A673 (cell line): Measurements from ENCODE around the gene C20orf202.
"Not testable (repeated sequence)": the region's sequence is repeated elsewhere in the genome, so short reads cannot be mapped to it uniquely, and the experiment has no call there.

ENCODE experiments used
- EZH2 ChIP-seq: fragments of 200-600 bp; sonication (generic); IDR thresholded peaks from 2 replicates; pipeline ENCODE4 v1.6.1; 2017; ENCODE audit warnings: borderline replicate concordance, low read depth, mild to moderate bottlenecking, mixed read lengths, antibody characterized with exemption, low read length; ENCODE audit not compliant: poor library complexity, severe bottlenecking
- TF ChIP-seq, protein P1 (sequence below): fragments of 300-800, 200-600 bp; sonication (generic); conservative IDR thresholded peaks from 2 replicates; pipeline ENCODE4 v1.5.1; 2017; ENCODE audit warnings: low read depth, mild to moderate bottlenecking, antibody characterized with exemption, low read length, moderate library complexity, mixed read lengths

DNA sequence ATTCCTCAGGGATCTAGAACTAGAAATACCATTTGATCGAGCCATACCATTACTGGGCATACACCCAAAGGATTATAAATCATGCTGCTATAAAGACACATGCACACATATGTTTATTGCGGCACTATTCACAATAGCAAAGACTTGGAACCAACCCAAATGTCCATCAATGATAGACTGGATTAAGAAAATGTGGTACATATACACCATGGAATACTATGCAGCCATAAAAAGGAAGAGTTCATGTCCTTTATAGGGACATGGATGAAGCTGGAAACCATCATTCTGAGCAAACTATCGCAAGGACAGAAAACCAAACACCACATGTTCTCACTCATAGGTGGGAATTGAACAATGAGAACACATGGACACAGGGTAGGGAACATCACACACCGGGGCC, 19.5 kb downstream of the C20orf202 start:
- TF ChIP-seq, protein P1, sequence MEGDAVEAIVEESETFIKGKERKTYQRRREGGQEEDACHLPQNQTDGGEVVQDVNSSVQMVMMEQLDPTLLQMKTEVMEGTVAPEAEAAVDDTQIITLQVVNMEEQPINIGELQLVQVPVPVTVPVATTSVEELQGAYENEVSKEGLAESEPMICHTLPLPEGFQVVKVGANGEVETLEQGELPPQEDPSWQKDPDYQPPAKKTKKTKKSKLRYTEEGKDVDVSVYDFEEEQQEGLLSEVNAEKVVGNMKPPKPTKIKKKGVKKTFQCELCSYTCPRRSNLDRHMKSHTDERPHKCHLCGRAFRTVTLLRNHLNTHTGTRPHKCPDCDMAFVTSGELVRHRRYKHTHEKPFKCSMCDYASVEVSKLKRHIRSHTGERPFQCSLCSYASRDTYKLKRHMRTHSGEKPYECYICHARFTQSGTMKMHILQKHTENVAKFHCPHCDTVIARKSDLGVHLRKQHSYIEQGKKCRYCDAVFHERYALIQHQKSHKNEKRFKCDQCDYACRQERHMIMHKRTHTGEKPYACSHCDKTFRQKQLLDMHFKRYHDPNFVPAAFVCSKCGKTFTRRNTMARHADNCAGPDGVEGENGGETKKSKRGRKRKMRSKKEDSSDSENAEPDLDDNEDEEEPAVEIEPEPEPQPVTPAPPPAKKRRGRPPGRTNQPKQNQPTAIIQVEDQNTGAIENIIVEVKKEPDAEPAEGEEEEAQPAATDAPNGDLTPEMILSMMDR = not testable (repeated sequence)
- not testable (repeated sequence) for TF ChIP-seq EZH2
